HEK293T (cell line): ENCODE measurements around the gene SASS6.

Experiments used
- CTCF ChIA-PET: fragments of 350-600 bp; formaldehyde crosslinking; extraction: SDS; loops from one replicate; lab custom pipeline; 2021; ENCODE audit warnings: antibody characterized with exemption, inconsistent platforms; lab: Yijun Ruan, JAX
- POLR2A ChIA-PET: fragments of 350-600 bp; formaldehyde crosslinking; extraction: SDS; loops from one replicate; lab custom pipeline; 2020; ENCODE audit warnings: antibody characterized with exemption, inconsistent platforms; lab: Yijun Ruan, JAX
- DNase-seq: peaks from one replicate; pipeline ENCODE4 v3.0.0; 2012; ENCODE audit warnings: mixed read lengths; ENCODE audit errors: extremely low spot score
- ARNT ChIP-seq: fragments of 450-650 bp; IDR thresholded peaks from 2 replicates; pipeline ENCODE4 v1.6.1; 2017; ENCODE audit warnings: mild to moderate bottlenecking
- BHLHE40 ChIP-seq: fragments of 450-650 bp; IDR thresholded peaks from 2 replicates; pipeline ENCODE4 v1.6.1; 2016; ENCODE audit warnings: mild to moderate bottlenecking, moderate library complexity, borderline replicate concordance
- CTBP1 ChIP-seq: fragments of 450-650 bp; IDR thresholded peaks from 2 replicates; pipeline ENCODE4 v1.6.1; 2016; ENCODE audit warnings: borderline replicate concordance
- ELF4 ChIP-seq: fragments of 450-650 bp; IDR thresholded peaks from 2 replicates; pipeline ENCODE4 v1.6.1; 2017; ENCODE audit warnings: antibody characterized with exemption
- FOXA1 ChIP-seq: fragments of 450-650 bp; IDR thresholded peaks from 2 replicates; pipeline ENCODE4 v1.6.1; 2016; ENCODE audit warnings: mild to moderate bottlenecking
- FOXK2 ChIP-seq: fragments of 450-650 bp; IDR thresholded peaks from 2 replicates; pipeline ENCODE4 v1.6.1; 2016; ENCODE audit warnings: mild to moderate bottlenecking
- FOXM1 ChIP-seq: fragments of 450-650 bp; IDR thresholded peaks from 2 replicates; pipeline ENCODE4 v1.6.1; 2017; ENCODE audit warnings: mild to moderate bottlenecking, borderline replicate concordance
- HDGF ChIP-seq: fragments of 450-650 bp; IDR thresholded peaks from 2 replicates; pipeline ENCODE4 v1.6.1; 2017; ENCODE audit warnings: antibody characterized with exemption, borderline replicate concordance
- L3MBTL2 ChIP-seq: fragments of 450-650 bp; conservative IDR thresholded peaks from 2 replicates; pipeline ENCODE4 v1.6.1; 2016; ENCODE audit warnings: mild to moderate bottlenecking
- LEF1 ChIP-seq: fragments of 450-650 bp; IDR thresholded peaks from 2 replicates; pipeline ENCODE4 v1.6.1; 2017; ENCODE audit warnings: mild to moderate bottlenecking, borderline replicate concordance
- NFRKB ChIP-seq: fragments of 450-650 bp; IDR thresholded peaks from 2 replicates; pipeline ENCODE4 v1.6.1; 2016; ENCODE audit warnings: mild to moderate bottlenecking, moderate library complexity
- PKNOX1 ChIP-seq: fragments of 450-650 bp; IDR thresholded peaks from 2 replicates; pipeline ENCODE4 v1.6.1; 2016
- SP1 ChIP-seq: fragments of 450-650 bp; IDR thresholded peaks from 2 replicates; pipeline ENCODE4 v1.6.1; 2017
- SUZ12 ChIP-seq: fragments of 450-650 bp; IDR thresholded peaks from 2 replicates; pipeline ENCODE4 v1.6.1; 2016; ENCODE audit warnings: mild to moderate bottlenecking
- TARDBP ChIP-seq: fragments of 450-650 bp; IDR thresholded peaks from 2 replicates; pipeline ENCODE4 v1.6.1; 2016
- ZNF384 ChIP-seq: fragments of 450-650 bp; IDR thresholded peaks from 2 replicates; pipeline ENCODE4 v1.6.1; 2016

The SASS6 gene

GRCh38 chr1:100074604-100075395, 57.9 kb downstream of the SASS6 start:
- ChIA-PET POLR2A (no interaction called here), CTCF (interaction anchor here (1.0 kb wide), 1 partner anchor 9 kb away, joined by 4 read pairs; no protein-coding TSS in a partner anchor)
- TF ChIP-seq L3MBTL2 (no peak), BHLHE40 (no peak), SUZ12 (no peak), FOXK2 (no peak), CTBP1 (no peak), ARNT (no peak), ZNF384 (no peak), TARDBP (no peak), NFRKB (no peak), FOXA1 (no peak), PKNOX1 (no peak), HDGF (no peak), LEF1 (no peak)
- DNase-seq = no peak

DNA sequence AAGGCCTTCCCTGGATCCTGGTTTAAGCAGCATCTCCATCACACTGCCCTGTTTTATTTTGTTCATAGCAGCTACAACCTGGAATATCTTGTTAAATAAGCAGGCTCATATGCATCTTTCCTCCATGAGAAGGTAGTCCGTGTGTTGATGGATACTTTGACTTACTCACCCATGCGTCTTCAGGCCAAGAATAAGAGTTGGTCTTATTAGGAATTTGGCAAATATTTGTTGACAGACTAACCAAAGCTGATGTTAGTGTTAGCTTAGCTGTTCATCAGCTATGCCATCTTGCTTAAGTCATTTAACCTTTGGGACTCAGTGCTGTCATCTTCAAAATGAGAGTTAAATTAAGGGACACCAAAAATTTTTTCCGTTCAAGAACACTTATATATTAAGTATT, 59.2 kb downstream of the SASS6 start:
- TF ChIP-seq SP1 (no peak), HDGF (no peak), ZNF384 (no peak), BHLHE40 (no peak), L3MBTL2 (no peak), LEF1 (no peak), SUZ12 (no peak), CTBP1 (no peak), PKNOX1 (no peak), FOXK2 (no peak), FOXA1 (no peak), TARDBP (no peak), FOXM1 (no peak), NFRKB (no peak), ELF4 (no peak), ARNT (no peak)
- DNase-seq = no peak
- ChIA-PET POLR2A (no interaction called here), CTCF (no interaction called here)

DNA sequence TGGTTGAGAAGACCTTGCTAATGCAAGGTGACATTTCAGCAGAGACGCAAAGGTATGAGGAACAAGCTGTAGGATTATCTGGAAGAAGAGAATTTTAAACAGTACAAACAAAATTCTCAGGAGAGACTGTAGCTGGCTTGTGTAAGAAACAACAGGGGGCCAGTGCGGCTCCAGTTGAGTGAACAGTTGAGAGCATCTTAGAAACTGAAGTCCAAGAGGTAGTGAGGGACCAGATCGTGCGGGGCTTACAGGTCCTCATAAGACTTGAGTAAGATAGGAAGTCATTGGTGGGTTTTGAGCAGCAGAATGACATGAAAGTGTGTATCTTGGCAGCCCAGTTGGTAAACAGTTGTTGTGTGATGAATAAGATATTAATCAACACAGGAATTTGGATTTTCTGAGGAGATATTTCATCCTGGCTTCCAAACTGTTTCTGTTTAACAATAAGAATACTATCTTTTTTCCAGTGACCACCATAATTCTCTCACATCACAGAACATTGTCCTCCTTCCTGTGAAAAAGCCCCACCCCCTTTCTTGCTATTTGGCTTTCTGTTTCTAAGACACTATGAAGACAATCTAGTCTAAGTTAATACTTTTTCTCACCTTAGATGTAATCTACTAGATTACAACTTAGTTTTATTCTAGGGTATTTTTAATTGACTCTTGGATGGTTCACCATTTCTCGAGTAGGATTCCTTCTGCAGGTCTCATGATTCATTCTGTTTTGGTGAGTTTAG, 62.4 kb downstream of the SASS6 start:
- CTCF ChIA-PET = no interaction called here

GRCh38 chr1:100065969-100066227, 66.8 kb downstream of the SASS6 start:
- TF ChIP-seq BHLHE40 = no peak
- TF ChIP-seq TARDBP = no peak
- no peak for TF ChIP-seq ELF4
- no peak for TF ChIP-seq LEF1
- TF ChIP-seq SUZ12 = no peak
- no peak for TF ChIP-seq L3MBTL2
- TF ChIP-seq ZNF384 = no peak
- TF ChIP-seq NFRKB = no peak
- TF ChIP-seq FOXK2 = no peak
- no peak for TF ChIP-seq CTBP1
- no peak for TF ChIP-seq FOXA1
- no peak for TF ChIP-seq SP1
- no peak for TF ChIP-seq ARNT
- no peak for DNase-seq
- POLR2A ChIA-PET = no interaction called here
- CTCF ChIA-PET = interaction anchor here (0.9 kb wide), 1 partner anchor 8 kb away, joined by 4 read pairs; no protein-coding TSS in a partner anchor

More for the DNA sequence above, 62.4 kb downstream of the SASS6 start:
- no peak for DNase-seq
- POLR2A ChIA-PET = no interaction called here
- no peak for TF ChIP-seq BHLHE40
- no peak for TF ChIP-seq LEF1
- no peak for TF ChIP-seq ELF4
- TF ChIP-seq SP1 = no peak
- TF ChIP-seq FOXK2 = no peak
- TF ChIP-seq SUZ12 = no peak
- no peak for TF ChIP-seq TARDBP
- no peak for TF ChIP-seq HDGF
- TF ChIP-seq NFRKB = no peak
- no peak for TF ChIP-seq PKNOX1
- no peak for TF ChIP-seq FOXM1
- no peak for TF ChIP-seq L3MBTL2
- no peak for TF ChIP-seq ZNF384
- TF ChIP-seq CTBP1 = no peak
- no peak for TF ChIP-seq ARNT
- TF ChIP-seq FOXA1 = no peak

- CTCF ChIA-PET = interaction anchor here (0.9 kb wide), 1 partner anchor 9 kb away, joined by 4 read pairs; no protein-coding TSS in a partner anchor
Measured at GRCh38 chr1:100065183-100065968, 67.4 kb downstream of the SASS6 start.

More at GRCh38 chr1:100065183-100065968, 67.4 kb downstream of the SASS6 start:
- TF ChIP-seq LEF1 (no peak), HDGF (no peak), FOXK2 (no peak), SUZ12 (no peak), TARDBP (no peak), PKNOX1 (no peak), ELF4 (no peak), FOXA1 (no peak), SP1 (no peak; the same call in 1 of the 2 replicates), ZNF384 (no peak), ARNT (no peak), BHLHE40 (no peak), L3MBTL2 (no peak; the same call in 1 of the 2 replicates), FOXM1 (no peak), NFRKB (no peak), CTBP1 (no peak; the same call in 1 of the 2 replicates)
- POLR2A ChIA-PET = no interaction called here
- DNase-seq = no peak
